AG04449 (cell line): Measurements from ENCODE around the gene KCNC2.

Experiments used
- CTCF ChIA-PET: fragments of 350-600 bp; formaldehyde crosslinking; extraction: SDS; loops from one replicate; lab custom pipeline; 2021; ENCODE audit warnings: antibody characterized with exemption; lab: Yijun Ruan, JAX
- POLR2A ChIA-PET: fragments of 400-600, 350-600 bp; formaldehyde crosslinking; extraction: SDS; loops from one replicate; lab custom pipeline; 2020; ENCODE audit warnings: antibody characterized with exemption, inconsistent platforms; lab: Yijun Ruan, JAX
- DNase-seq: peaks from one replicate; pipeline ENCODE4 v3.0.0-alpha.2; 2010; ENCODE audit warnings: low read depth, low spot score
- H3K4me3 ChIP-seq: 2 replicates; pipeline ENCODE4 v1.5.1; 2011; ENCODE audit warnings: low read depth, mild to moderate bottlenecking, control low read depth, low read length
- CTCF ChIP-seq: IDR thresholded peaks from one replicate; pipeline ENCODE4 v1.5.1; 2011; ENCODE audit warnings: mild to moderate bottlenecking, moderate library complexity, low read length, control low read depth, inconsistent platforms; ENCODE audit not compliant: insufficient read depth; ENCODE audit errors: missing control alignments

The KCNC2 gene

GRCh38 chr12:75177997-75178396 lies 31.6 kb downstream of the KCNC2 start:
- no peak overlapping the region for H3K4me3 ChIP-seq
- no peak for TF ChIP-seq CTCF
- DNase-seq, result peak; percentile 62
- ChIA-PET POLR2A (no interaction called here), CTCF (no interaction called here)

GRCh38 chr12:75172611-75173010 lies 37.0 kb downstream of the KCNC2 start:
- TF ChIP-seq CTCF, result no peak
- ChIA-PET CTCF (no interaction called here), POLR2A (no interaction called here)
- H3K4me3 ChIP-seq, result no peak overlapping the region
- no peak for DNase-seq

GRCh38 chr12:75170640-75171185 lies 38.9 kb downstream of the KCNC2 start:
- ChIA-PET CTCF (no interaction called here), POLR2A (no interaction called here)
- DNase-seq, result no peak
- no peak overlapping the region for H3K4me3 ChIP-seq
- no peak for TF ChIP-seq CTCF

GRCh38 chr12:75162845-75163244 lies 46.8 kb downstream of the KCNC2 start:
- no peak for DNase-seq
- ChIA-PET POLR2A (no interaction called here), CTCF (no interaction called here)
- no peak for TF ChIP-seq CTCF
- no peak overlapping the region for H3K4me3 ChIP-seq

GRCh38 chr12:75161488-75161887 lies 48.2 kb downstream of the KCNC2 start:
- DNase-seq, result no peak
- no peak for TF ChIP-seq CTCF
- CTCF ChIA-PET, result no interaction called here
- no peak overlapping the region for H3K4me3 ChIP-seq
- POLR2A ChIA-PET, result no interaction called here

- no peak for TF ChIP-seq CTCF
- H3K4me3 ChIP-seq, result no peak overlapping the region
- no peak for DNase-seq
- CTCF ChIA-PET, result no interaction called here
- POLR2A ChIA-PET, result no interaction called here
Observed at GRCh38 chr12:75157385-75157784, 52.3 kb downstream of the KCNC2 start.
